Loucy (cell line): Measurements from ENCODE around the gene C22orf23.

Experiments
- H2AFZ ChIP-seq: fragments of 200-600 bp; sonication (generic); 2 replicates; pipeline ENCODE4 v1.6.0; 2016; ENCODE audit warnings: antibody characterized with exemption, mild to moderate bottlenecking, low read length, moderate library complexity
- H3F3A ChIP-seq: fragments of 200-600 bp; 2 replicates; pipeline ENCODE4 v1.6.0; 2016; ENCODE audit warnings: antibody characterized with exemption, low read depth, mild to moderate bottlenecking
- H3K27me3 ChIP-seq: fragments of 200-600 bp; sonication (generic); 2 replicates; pipeline ENCODE4 v1.6.1; 2014; ENCODE audit warnings: low read length, mild to moderate bottlenecking; ENCODE audit not compliant: insufficient read depth, poor library complexity, severe bottlenecking
- H3K36me3 ChIP-seq: fragments of 200-600 bp; sonication (generic); 2 replicates; pipeline ENCODE4 v1.6.1; 2016; ENCODE audit warnings: low read length; ENCODE audit not compliant: insufficient read depth
- H3K4me1 ChIP-seq: fragments of 200-600 bp; sonication (generic); 2 replicates; pipeline ENCODE4 v1.5.1; 2014; ENCODE audit warnings: low read length, mild to moderate bottlenecking; ENCODE audit not compliant: insufficient read depth, poor library complexity, severe bottlenecking
- H3K4me2 ChIP-seq: fragments of 200-600 bp; sonication (generic); 2 replicates; pipeline ENCODE4 v1.6.0; 2014; ENCODE audit warnings: antibody characterized with exemption, low read length, low read depth, mild to moderate bottlenecking; ENCODE audit not compliant: poor library complexity, severe bottlenecking
- H3K4me3 ChIP-seq: fragments of 200-600 bp; sonication (generic); 2 replicates; pipeline ENCODE4 v1.5.1; 2014; ENCODE audit warnings: low read length, mild to moderate bottlenecking, mixed read lengths; ENCODE audit not compliant: poor library complexity, severe bottlenecking
- H3K79me2 ChIP-seq: fragments of 200-600 bp; sonication (generic); 2 replicates; pipeline ENCODE4 v1.6.1; 2014; ENCODE audit warnings: low read length; ENCODE audit not compliant: insufficient read depth
- H3K9ac ChIP-seq: fragments of 200-600 bp; sonication (generic); 2 replicates; pipeline ENCODE4 v1.6.0; 2014; ENCODE audit warnings: mild to moderate bottlenecking, low read depth, low read length, moderate library complexity; ENCODE audit not compliant: poor library complexity, severe bottlenecking
- H3K9me2 ChIP-seq: fragments of 200-600 bp; sonication (generic); replicated peaks from 2 replicates; pipeline ENCODE4 v1.6.1; 2016; ENCODE audit warnings: low read depth, low read length, mixed read lengths
- H3K9me3 ChIP-seq: fragments of 200-600 bp; sonication (generic); 2 replicates; pipeline ENCODE4 v1.6.1; 2014; ENCODE audit warnings: mild to moderate bottlenecking, antibody characterized with exemption, low read length, low read depth; ENCODE audit not compliant: insufficient read depth
- H4K20me1 ChIP-seq: fragments of 200-600 bp; sonication (generic); 2 replicates; pipeline ENCODE4 v1.6.0; 2014; ENCODE audit warnings: antibody characterized with exemption, low read length, mild to moderate bottlenecking; ENCODE audit not compliant: insufficient read depth, poor library complexity, severe bottlenecking
- EZH2phosphoT487 ChIP-seq: fragments of 200-600 bp; IDR thresholded peaks from 2 replicates; pipeline ENCODE4 v1.6.1; 2018; ENCODE audit warnings: antibody characterized with exemption, mild to moderate bottlenecking, moderate library complexity, borderline replicate concordance
- TF ChIP-seq, protein P1 (sequence below): fragments of 200-600 bp; sonication (generic); conservative IDR thresholded peaks from 2 replicates; pipeline ENCODE4 v1.5.1; 2014; ENCODE audit warnings: mild to moderate bottlenecking, antibody characterized with exemption, low read length

Gene C22orf23

DNA sequence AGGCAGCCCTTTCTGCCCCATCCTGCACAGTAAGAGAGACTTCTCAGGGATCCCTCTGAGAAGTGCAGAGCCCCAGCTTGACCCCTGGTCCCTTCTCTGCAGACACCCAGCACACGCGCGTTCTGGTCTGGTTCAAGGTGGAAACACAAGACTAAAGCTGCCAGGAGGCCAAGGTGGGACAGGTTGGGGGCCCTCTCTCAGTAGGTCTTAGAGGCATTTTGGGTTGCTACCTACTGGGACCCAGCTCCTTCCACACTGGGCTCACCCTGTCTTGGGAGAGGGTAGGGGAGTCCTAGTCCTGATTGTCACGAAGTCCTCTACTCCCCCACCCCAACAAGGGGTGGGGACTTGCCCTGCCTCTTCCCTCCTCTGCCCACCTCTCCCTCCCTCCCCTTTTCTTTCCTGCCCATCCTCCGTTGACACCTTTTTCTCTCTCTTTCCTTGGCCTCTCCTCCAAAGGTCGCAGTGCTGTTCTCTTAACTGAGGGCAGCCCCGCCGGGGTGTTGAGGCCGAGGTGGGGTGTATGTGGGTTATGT lies 31.7 kb upstream of the C22orf23 start:
- H3K4me2 ChIP-seq = no peak overlapping the region
- H3K27me3 ChIP-seq = no peaks in the 10 kb centered on the region
- H3K9me2 ChIP-seq = no peaks in the 10 kb centered on the region
- H3K36me3 ChIP-seq = no peaks in the 10 kb centered on the region
- H3K9ac ChIP-seq = no peak overlapping the region
- no peaks in the 10 kb centered on the region for H4K20me1 ChIP-seq
- no peak overlapping the region for H2AFZ ChIP-seq
- H3K4me3 ChIP-seq = no peak overlapping the region
- H3F3A ChIP-seq = no peaks in the 10 kb centered on the region
- no peaks in the 10 kb centered on the region for H3K9me3 ChIP-seq
- TF ChIP-seq, protein P1, sequence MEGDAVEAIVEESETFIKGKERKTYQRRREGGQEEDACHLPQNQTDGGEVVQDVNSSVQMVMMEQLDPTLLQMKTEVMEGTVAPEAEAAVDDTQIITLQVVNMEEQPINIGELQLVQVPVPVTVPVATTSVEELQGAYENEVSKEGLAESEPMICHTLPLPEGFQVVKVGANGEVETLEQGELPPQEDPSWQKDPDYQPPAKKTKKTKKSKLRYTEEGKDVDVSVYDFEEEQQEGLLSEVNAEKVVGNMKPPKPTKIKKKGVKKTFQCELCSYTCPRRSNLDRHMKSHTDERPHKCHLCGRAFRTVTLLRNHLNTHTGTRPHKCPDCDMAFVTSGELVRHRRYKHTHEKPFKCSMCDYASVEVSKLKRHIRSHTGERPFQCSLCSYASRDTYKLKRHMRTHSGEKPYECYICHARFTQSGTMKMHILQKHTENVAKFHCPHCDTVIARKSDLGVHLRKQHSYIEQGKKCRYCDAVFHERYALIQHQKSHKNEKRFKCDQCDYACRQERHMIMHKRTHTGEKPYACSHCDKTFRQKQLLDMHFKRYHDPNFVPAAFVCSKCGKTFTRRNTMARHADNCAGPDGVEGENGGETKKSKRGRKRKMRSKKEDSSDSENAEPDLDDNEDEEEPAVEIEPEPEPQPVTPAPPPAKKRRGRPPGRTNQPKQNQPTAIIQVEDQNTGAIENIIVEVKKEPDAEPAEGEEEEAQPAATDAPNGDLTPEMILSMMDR = no peak
- TF ChIP-seq EZH2phosphoT487 = no peak
- peaks cover 17% of the 10 kb centered on the region for H3K4me1 ChIP-seq
- no peaks in the 10 kb centered on the region for H3K79me2 ChIP-seq

DNA sequence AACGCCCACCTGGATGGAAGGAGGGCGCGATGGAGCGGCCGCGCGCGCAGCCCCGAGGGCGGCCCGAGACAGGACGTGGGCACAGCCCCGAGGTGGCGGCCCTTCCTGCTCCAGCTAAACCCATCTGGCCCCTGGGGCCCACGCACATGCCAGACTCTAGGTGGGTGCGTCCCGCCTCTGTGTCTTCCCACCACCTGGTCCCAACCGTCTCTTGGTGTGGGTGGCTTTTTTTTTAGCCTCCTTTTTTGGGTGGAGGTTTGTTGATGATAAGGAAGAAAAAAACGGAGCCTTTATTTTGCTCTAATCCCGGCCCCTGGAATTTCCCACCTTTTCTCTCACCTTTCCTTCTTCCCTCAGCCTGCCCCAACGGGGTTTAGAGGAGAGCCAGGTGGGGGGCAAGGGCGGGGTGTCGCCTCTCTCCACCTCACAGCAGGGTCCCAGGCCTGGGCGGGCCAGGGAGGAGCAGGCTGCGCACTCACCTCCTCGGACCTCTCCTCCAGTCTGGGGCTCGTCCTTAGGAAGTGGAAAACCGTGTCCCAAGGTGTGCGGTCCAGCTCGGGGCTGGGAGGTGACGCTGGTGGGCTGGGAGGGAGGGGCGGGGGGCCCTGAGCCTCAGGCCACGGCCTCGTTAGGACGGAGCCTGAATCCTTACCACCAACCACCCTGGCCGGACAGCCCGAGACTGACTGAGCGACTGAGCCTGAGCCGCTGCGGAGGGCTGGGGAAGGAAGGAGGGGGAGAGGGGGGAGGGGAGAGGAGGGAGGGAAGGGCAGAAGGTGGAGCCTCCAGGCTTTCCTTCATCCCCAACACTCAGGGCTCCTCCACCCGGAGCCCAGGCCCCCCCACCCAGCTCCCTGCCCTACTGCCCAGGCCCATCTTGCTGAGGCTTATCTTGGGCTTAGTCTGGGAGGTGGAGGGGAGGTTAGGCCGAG lies 30.7 kb upstream of the C22orf23 start, which contains the start of gene SOX10:
Gene SOX10, minus strand, starts transcription at position 696 of the 932 bp plus-strand sequence. CDS start 771 bp downstream, outside the sequence.
- H3K9ac ChIP-seq = no peak within 1 kb of the TSS
- no peaks in the 10 kb centered on the region for H3F3A ChIP-seq
- TF ChIP-seq, protein P1 = no peak
- TF ChIP-seq EZH2phosphoT487 = no peak
- H3K4me2 ChIP-seq = no peak within 1 kb of the TSS
- H4K20me1 ChIP-seq = no peaks in the 10 kb centered on the region
- H3K4me1 ChIP-seq = peaks cover 17% of the 10 kb centered on the region
- no peaks in the 10 kb centered on the region for H3K79me2 ChIP-seq
- no peaks in the 10 kb centered on the region for H3K36me3 ChIP-seq
- H3K9me2 ChIP-seq = no peaks in the 10 kb centered on the region
- H3K27me3 ChIP-seq = no peaks in the 10 kb centered on the region
- no peak within 1 kb of the TSS for H2AFZ ChIP-seq
- no peaks in the 10 kb centered on the region for H3K9me3 ChIP-seq
- no peak within 1 kb of the TSS for H3K4me3 ChIP-seq

DNA sequence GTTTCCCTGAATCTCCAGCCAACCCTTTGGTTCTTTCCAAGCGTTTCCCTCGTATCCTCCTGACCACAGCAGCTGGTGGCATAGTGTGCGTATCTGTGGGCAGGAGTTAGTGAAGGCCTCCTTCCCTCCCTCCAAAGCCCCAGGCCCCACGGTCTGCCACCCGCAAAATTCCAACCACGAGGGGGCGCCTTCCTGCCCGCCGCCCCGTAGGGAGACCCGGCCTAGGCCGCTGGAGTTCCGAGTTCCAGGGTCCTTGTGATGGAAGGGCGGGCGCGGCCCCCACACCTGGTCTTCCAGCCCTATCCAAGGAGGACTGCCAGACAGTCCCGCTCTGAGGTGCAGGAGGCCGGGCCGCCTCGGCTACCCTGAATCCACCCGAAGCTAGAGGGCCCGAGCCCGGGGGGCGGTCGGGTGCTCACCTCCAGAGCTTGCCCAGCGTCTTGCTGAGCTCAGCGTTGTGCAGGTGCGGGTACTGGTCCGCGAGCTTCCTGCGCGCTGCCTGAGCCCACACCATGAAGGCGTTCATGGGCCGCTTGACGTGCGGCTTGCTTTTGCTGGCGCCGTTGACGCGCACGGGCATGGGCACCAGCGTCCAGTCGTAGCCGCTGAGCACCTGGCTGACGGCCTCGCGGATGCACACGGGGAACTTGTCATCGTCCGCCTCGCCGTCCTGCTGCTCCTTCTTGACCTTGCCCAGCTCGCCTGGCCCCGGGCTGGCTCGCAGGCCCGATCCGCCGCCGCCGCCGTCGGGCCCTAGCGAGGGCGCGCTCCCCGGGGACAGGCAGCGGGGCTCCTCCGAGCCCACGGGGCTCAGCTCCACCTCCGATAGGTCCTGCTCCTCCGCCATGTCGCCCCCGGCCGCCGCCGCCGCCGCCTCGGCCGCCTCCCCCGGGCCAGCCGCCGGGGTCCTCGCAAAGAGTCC lies 29.8 kb upstream of the C22orf23 start:
- Histone ChIP-seq H3K36me3 (no peaks in the 10 kb centered on the region), H3K4me1 (peaks cover 17% of the 10 kb centered on the region), H2AFZ (no peak overlapping the region), H3K4me3 (no peak overlapping the region), H3K27me3 (no peaks in the 10 kb centered on the region), H3K4me2 (no peak overlapping the region), H3F3A (no peaks in the 10 kb centered on the region), H4K20me1 (no peaks in the 10 kb centered on the region), H3K9me2 (no peaks in the 10 kb centered on the region), H3K9me3 (no peaks in the 10 kb centered on the region), H3K79me2 (no peaks in the 10 kb centered on the region), H3K9ac (no peak overlapping the region)
- no peak for TF ChIP-seq EZH2phosphoT487
- TF ChIP-seq, protein P1 = no peak
